IMR-90 (cell line): ENCODE measurements around the gene CUL9. TPM values are rescaled to one million over a fixed set of nuclear protein-coding genes. Genes with fewer than 3 reads are reported as not detected.

ENCODE experiments used
- ATAC-seq: fragments of 200-7000 bp; cut with Tn5 transposase; 2 replicates; pipeline ENCODE4 v1.9.1; 2020; ENCODE audit warnings: low read depth, mild to moderate bottlenecking, moderate library complexity
- BruUV-seq: library from RNA; stranded (reverse); fragments of 400-500 nt; replicated peaks from 2 replicates; lab custom pipeline; 2021; lab: Mats Ljungman, UMichigan
- CTCF ChIA-PET: fragments of 300-600 bp; formaldehyde crosslinking; extraction: SDS; loops from one replicate; lab custom pipeline; 2021; ENCODE audit warnings: antibody characterized with exemption; lab: Yijun Ruan, JAX
- POLR2A ChIA-PET: fragments of 300-600 bp; sonication (Branson Sonifier 250); formaldehyde crosslinking; loops from one replicate; lab custom pipeline; 2022; ENCODE audit warnings: antibody characterized with exemption; ENCODE audit not compliant: unreplicated experiment; lab: Charles Lee
- DNase-seq: peaks from one replicate; pipeline ENCODE4 v3.0.0; 2013
- H2AFZ ChIP-seq: replicated peaks from 2 replicates; pipeline ENCODE3; 2013; ENCODE audit warnings: low read length, mild to moderate bottlenecking; ENCODE audit not compliant: poor library complexity
- H2AK5ac ChIP-seq: 2 replicates; pipeline ENCODE4 v1.6.1; 2013; ENCODE audit warnings: low read depth, low read length, inconsistent platforms
- H2AK9ac ChIP-seq: replicated peaks from 2 replicates; pipeline ENCODE3; 2013; ENCODE audit warnings: mild to moderate bottlenecking, low read depth, low read length, moderate library complexity; ENCODE audit not compliant: poor library complexity
- H2BK120ac ChIP-seq: 2 replicates; pipeline ENCODE4 v1.6.1; 2013; ENCODE audit warnings: low read depth, low read length, inconsistent platforms
- H2BK15ac ChIP-seq: 3 replicates; pipeline ENCODE4 v1.6.1; 2013; ENCODE audit warnings: low read depth, low read length, inconsistent platforms
- H2BK20ac ChIP-seq: 2 replicates; pipeline ENCODE4 v1.6.1; 2013; ENCODE audit warnings: low read depth, mild to moderate bottlenecking, inconsistent platforms, low read length, moderate library complexity
- H2BK5ac ChIP-seq: 2 replicates; pipeline ENCODE4 v1.6.1; 2013; ENCODE audit warnings: mild to moderate bottlenecking, low read depth, low read length, inconsistent platforms; ENCODE audit not compliant: poor library complexity, severe bottlenecking
- H3K14ac ChIP-seq: replicated peaks from 2 replicates; pipeline ENCODE4 v1.6.1; 2013; ENCODE audit warnings: low read depth, low read length, inconsistent platforms
- H3K18ac ChIP-seq: 2 replicates; pipeline ENCODE4 v1.6.1; 2013; ENCODE audit warnings: low read depth, low read length, control low read depth
- H3K23ac ChIP-seq: 2 replicates; pipeline ENCODE4 v1.6.1; 2013; ENCODE audit warnings: low read depth, low read length, inconsistent platforms
- H3K27ac ChIP-seq: 2 replicates; pipeline ENCODE4 v1.5.1; 2013; ENCODE audit warnings: mild to moderate bottlenecking, control low read depth, low read length; ENCODE audit not compliant: insufficient read depth
- H3K27me3 ChIP-seq: 2 replicates; pipeline ENCODE4 v1.6.1; 2013; ENCODE audit warnings: low read length; ENCODE audit not compliant: control insufficient read depth, insufficient read depth
- H3K36me3 ChIP-seq: 2 replicates; pipeline ENCODE4 v1.6.1; 2013; ENCODE audit warnings: low read length, mixed read lengths; ENCODE audit not compliant: control insufficient read depth, insufficient read depth
- H3K4ac ChIP-seq: 2 replicates; pipeline ENCODE4 v1.6.1; 2013; ENCODE audit warnings: low read depth, low read length, inconsistent platforms
- H3K4me1 ChIP-seq: 2 replicates; pipeline ENCODE4 v1.6.1; 2013; ENCODE audit warnings: low read length, mixed read lengths; ENCODE audit not compliant: control insufficient read depth, insufficient read depth
- H3K4me2 ChIP-seq: 2 replicates; pipeline ENCODE4 v1.6.1; 2013; ENCODE audit warnings: low read depth, mild to moderate bottlenecking, control low read depth, low read length, moderate library complexity
- H3K4me3 ChIP-seq: 2 replicates; pipeline ENCODE4 v1.5.1; 2013; ENCODE audit warnings: low read depth, mild to moderate bottlenecking, control low read depth, low read length, moderate library complexity; ENCODE audit not compliant: insufficient read depth
- H3K56ac ChIP-seq: 2 replicates; pipeline ENCODE4 v1.6.1; 2013; ENCODE audit warnings: low read length, inconsistent platforms; ENCODE audit not compliant: insufficient read depth; ENCODE audit errors: extremely low read depth
- H3K79me1 ChIP-seq, 2 experiments: 2 replicates each; pipeline ENCODE4 v1.6.1; 2013; ENCODE audit warnings: low read length in 2 of 2, inconsistent platforms in 1 of 2, low read depth in 1 of 2
- H3K9ac ChIP-seq: 2 replicates; pipeline ENCODE4 v1.6.1; 2013; ENCODE audit warnings: low read depth, low read length, control low read depth
- H3K9me1 ChIP-seq: 2 replicates; pipeline ENCODE4 v1.6.1; 2013; ENCODE audit warnings: low read length, inconsistent platforms; ENCODE audit not compliant: insufficient read depth
- H3K9me3 ChIP-seq: 2 replicates; pipeline ENCODE4 v1.6.1; 2013; ENCODE audit warnings: low read length; ENCODE audit not compliant: control insufficient read depth, insufficient read depth
- H4K20me1 ChIP-seq: 2 replicates; pipeline ENCODE4 v1.6.1; 2013; ENCODE audit warnings: low read length, inconsistent platforms; ENCODE audit not compliant: insufficient read depth
- H4K5ac ChIP-seq: 2 replicates; pipeline ENCODE4 v1.6.1; 2013; ENCODE audit warnings: mild to moderate bottlenecking, low read depth, low read length, control low read depth
- H4K8ac ChIP-seq, 2 experiments: 2 replicates each; pipeline ENCODE4 v1.6.1; 2013; ENCODE audit warnings: low read depth in 2 of 2, low read length in 2 of 2, control low read depth in 1 of 2, inconsistent platforms in 1 of 2
- H4K91ac ChIP-seq: 2 replicates; pipeline ENCODE4 v1.6.1; 2013; ENCODE audit warnings: low read depth, low read length, inconsistent platforms; ENCODE audit not compliant: insufficient read depth
- RCOR1 ChIP-seq: IDR thresholded peaks from 2 replicates; pipeline ENCODE4 v1.6.1; 2012; ENCODE audit warnings: mild to moderate bottlenecking, low read length, improper control_type of control experiment; ENCODE audit not compliant: insufficient replicate concordance
- RFX5 ChIP-seq: IDR thresholded peaks from 2 replicates; pipeline ENCODE4 v1.8.0; 2012; ENCODE audit warnings: low read depth, mild to moderate bottlenecking, low read length, moderate library complexity
- WGBS, 2 experiments: methylation state at CpG; one replicate each; pipeline versions ENCODE4 v1.1.5 to v1.1.7; 2013; ENCODE audit warnings: missing lambda C conversion rate in 2 of 2; ENCODE audit not compliant: insufficient read length in 1 of 2; ENCODE audit errors: extremely low coverage in 2 of 2; 5-methylcytosine and 5-hydroxymethylcytosine counted together
- dilution Hi-C: fragments of 300-500 bp; cut with HindIII; formaldehyde crosslinking; loops from one replicate; pipeline ENCODE4 v1.14.3; 2018; ENCODE audit warnings: low sequenced_read_pairs; ENCODE audit not compliant: unreplicated experiment
- in situ Hi-C: fragments of 300-500 bp; cut with MboI; formaldehyde crosslinking; loops from 3 replicates; pipeline ENCODE4 v1.14.3; 2019; ENCODE audit warnings: low sequenced_read_pairs, inconsistent platforms, mixed read lengths
- intact Hi-C: fragments of 100-400 bp; cut with micrococcal nuclease; formaldehyde crosslinking; loops from 2 replicates; pipeline ENCODE4 v1.10.0; 2022
- polyA plus RNA-seq, 3 experiments: library from polyadenylated mRNA; depleted of rRNA; stranded (reverse); fragments of >200 nt; gene quantifications; 2 replicates each; pipeline ENCODE4 v1.2.3, GENCODE V29; 2012; ENCODE audit warnings: low replicate concordance in 1 of 3
- total RNA-seq: library from RNA; depleted of rRNA; stranded (reverse); fragments of >200 nt; gene quantifications from 2 replicates; pipeline ENCODE4 v1.2.3, GENCODE V29; 2012

Gene CUL9
- total and polyA plus RNA-seq, 2 of the 4 experiments (the other 2 are of a cell fraction), result 7.7 to 19.5 TPM

DNA sequence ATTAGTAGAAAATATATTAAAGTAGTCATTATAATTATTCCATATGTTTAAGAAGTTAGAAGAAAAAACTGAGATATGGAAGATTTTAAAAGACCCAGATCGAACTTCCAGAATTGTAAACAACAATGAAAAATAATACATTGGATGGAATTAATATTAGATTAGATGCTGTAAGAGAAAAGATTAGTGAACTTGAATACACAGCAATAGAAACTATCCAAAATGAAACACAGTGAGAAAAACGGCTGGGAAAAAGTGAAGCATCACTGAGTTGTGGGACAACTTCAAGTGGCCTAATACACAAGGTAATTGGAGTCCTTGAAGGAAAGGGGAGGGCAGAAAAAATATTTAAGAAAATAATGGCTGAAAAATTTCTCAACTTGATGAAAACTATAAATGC lies 57.1 kb downstream of the CUL9 start:
- Histone ChIP-seq H2AFZ (no peak overlapping the region), H4K8ac (no peak overlapping the region), H3K27ac (no peak overlapping the region), H3K18ac (no peak overlapping the region), H3K4me1 (no peaks in the 10 kb centered on the region), H4K5ac (no peak overlapping the region), H3K9me3 (peaks cover 8% of the 10 kb centered on the region), H3K56ac (no peak overlapping the region), H3K23ac (no peak overlapping the region), H3K4me2 (no peak overlapping the region), H3K27me3 (peaks cover 50% of the 10 kb centered on the region), H2BK20ac (no peak overlapping the region), H3K9me1 (no peaks in the 10 kb centered on the region), H3K14ac (no peak overlapping the region), H3K36me3 (no peaks in the 10 kb centered on the region), H4K20me1 (no peaks in the 10 kb centered on the region), H2AK5ac (no peak overlapping the region), H2BK120ac (no peak overlapping the region), H2AK9ac (no peak overlapping the region), H3K4me3 (no peak overlapping the region), H3K79me1 (no peaks in the 10 kb centered on the region), H2BK15ac (no peak overlapping the region), H2BK5ac (no peak overlapping the region), H4K91ac (no peak overlapping the region), H3K4ac (no peak overlapping the region), H3K9ac (no peak overlapping the region)
- DNase-seq (no peak), ATAC-seq (no peak)
- TF ChIP-seq RCOR1, result peak; percentile 68
- TF ChIP-seq RFX5, result no peak
- intact Hi-C loops (no loop called here), dilution Hi-C loops (no loop called here), in situ Hi-C loops (no loop called here)
- WGBS, 2 experiments, result no CpG with 5 or more reads among the region's 2 CpGs
- no TSS peak for BruUV-seq
- POLR2A ChIA-PET, result no interaction called here
- CTCF ChIA-PET, result interaction anchor here (1.1 kb wide), 1 partner anchor 10 kb away, joined by 3 read pairs; no protein-coding TSS in a partner anchor
